Ovary (tissue), 3 donors: ENCODE results near the gene ARHGAP22.

Experiments used
- CTCF ChIP-seq, 3 donors: fragments of 450-650 bp in 2 of 3; fragments of 200-600 bp in 1 of 3; IDR thresholded peaks; one replicate each; pipeline versions ENCODE4 v1.5.1 to v1.8.0; 2016 to 2022; ENCODE audit warnings: antibody characterized with exemption in 3 of 3, mild to moderate bottlenecking in 1 of 3
- EP300 ChIP-seq: sonication (generic); formaldehyde crosslinking; IDR thresholded peaks from one replicate; pipeline ENCODE4 v1.6.1; 2017; ENCODE audit warnings: antibody characterized with exemption
- donor health status: DM: no; HTN: no; CAD: no.

GRCh38 chr10:48554656-48555055 is 50.2 kb downstream of the ARHGAP22 start:
- no peak for TF ChIP-seq CTCF (IDR thresholded peaks at IDR 0.05)
- TF ChIP-seq EP300: no peak
